NCI-H526 treated with DMSO at 0.1 percent for 48 hours (cell line): Measurements from ENCODE around the gene SMAD6.

Experiments used
- DNase-seq: peaks from one replicate; lab custom pipeline; 2025; lab: John Stamatoyannopoulos, UW

Gene SMAD6

GRCh38 chr15:66798426-66799061 is 96.5 kb downstream of the SMAD6 start:
- no peak for DNase-seq

- DNase-seq = no peak
Observed at GRCh38 chr15:66799242-66799641, 97.2 kb downstream of the SMAD6 start.

GRCh38 chr15:66800584-66801235 is 98.7 kb downstream of the SMAD6 start:
- no peak for DNase-seq

GRCh38 chr15:66801266-66801665 is 99.2 kb downstream of the SMAD6 start:
- no peak for DNase-seq

- no peak for DNase-seq
Observed at GRCh38 chr15:66802025-66803001, 100.3 kb downstream of the SMAD6 start.

GRCh38 chr15:66803182-66803729 is 101.2 kb downstream of the SMAD6 start:
- no peak for DNase-seq

- DNase-seq = no peak
Observed at GRCh38 chr15:66803749-66804148, 101.7 kb downstream of the SMAD6 start.

GRCh38 chr15:66805202-66805885 is 103.3 kb downstream of the SMAD6 start:
- DNase-seq = no peak

GRCh38 chr15:66808181-66808824 is 106.3 kb downstream of the SMAD6 start:
- DNase-seq = no peak

GRCh38 chr15:66809664-66810063 is 107.6 kb downstream of the SMAD6 start:
- DNase-seq = no peak

- DNase-seq = no peak
Observed at GRCh38 chr15:66815318-66815717, 113.3 kb downstream of the SMAD6 start.

- DNase-seq = no peak
Observed at GRCh38 chr15:66816201-66816600, 114.2 kb downstream of the SMAD6 start.

GRCh38 chr15:66819084-66819483 is 117.0 kb downstream of the SMAD6 start:
- DNase-seq = no peak

- no peak for DNase-seq
Observed at GRCh38 chr15:66820481-66821176, 118.6 kb downstream of the SMAD6 start.

- DNase-seq = no peak
Observed at GRCh38 chr15:66821307-66821706, 119.3 kb downstream of the SMAD6 start.

GRCh38 chr15:66822114-66822513 is 120.1 kb downstream of the SMAD6 start:
- no peak for DNase-seq

GRCh38 chr15:66822576-66822975 is 120.5 kb downstream of the SMAD6 start:
- no peak for DNase-seq

GRCh38 chr15:66823601-66824000 is 121.6 kb downstream of the SMAD6 start:
- DNase-seq = no peak

GRCh38 chr15:66824424-66824823 is 122.4 kb downstream of the SMAD6 start:
- DNase-seq = no peak

- DNase-seq = no peak
Observed at GRCh38 chr15:66825139-66825538, 123.1 kb downstream of the SMAD6 start.

- DNase-seq = no peak
Observed at GRCh38 chr15:66825731-66826130, 123.7 kb downstream of the SMAD6 start.
